Choroid plexus epithelial cell (primary cell): ENCODE data around the gene UGT2A2.

ENCODE experiments used
- DNase-seq: peaks from one replicate; pipeline ENCODE4 v3.0.0-alpha.2; 2010; ENCODE audit warnings: low read depth
- H3K4me3 ChIP-seq: 2 replicates; pipeline ENCODE4 v1.5.1; 2011; ENCODE audit warnings: low read depth, mild to moderate bottlenecking, control low read depth, low read length, moderate library complexity
- TF ChIP-seq, protein P1 (sequence below): conservative IDR thresholded peaks from 2 replicates; pipeline ENCODE4 v1.5.1; 2011; ENCODE audit warnings: low read depth, mild to moderate bottlenecking, control low read depth, inconsistent platforms, low read length, moderate library complexity

The UGT2A2 gene

GRCh38 chr4:69583543-69583942, 55.9 kb downstream of the UGT2A2 start:
- TF ChIP-seq, protein P1, sequence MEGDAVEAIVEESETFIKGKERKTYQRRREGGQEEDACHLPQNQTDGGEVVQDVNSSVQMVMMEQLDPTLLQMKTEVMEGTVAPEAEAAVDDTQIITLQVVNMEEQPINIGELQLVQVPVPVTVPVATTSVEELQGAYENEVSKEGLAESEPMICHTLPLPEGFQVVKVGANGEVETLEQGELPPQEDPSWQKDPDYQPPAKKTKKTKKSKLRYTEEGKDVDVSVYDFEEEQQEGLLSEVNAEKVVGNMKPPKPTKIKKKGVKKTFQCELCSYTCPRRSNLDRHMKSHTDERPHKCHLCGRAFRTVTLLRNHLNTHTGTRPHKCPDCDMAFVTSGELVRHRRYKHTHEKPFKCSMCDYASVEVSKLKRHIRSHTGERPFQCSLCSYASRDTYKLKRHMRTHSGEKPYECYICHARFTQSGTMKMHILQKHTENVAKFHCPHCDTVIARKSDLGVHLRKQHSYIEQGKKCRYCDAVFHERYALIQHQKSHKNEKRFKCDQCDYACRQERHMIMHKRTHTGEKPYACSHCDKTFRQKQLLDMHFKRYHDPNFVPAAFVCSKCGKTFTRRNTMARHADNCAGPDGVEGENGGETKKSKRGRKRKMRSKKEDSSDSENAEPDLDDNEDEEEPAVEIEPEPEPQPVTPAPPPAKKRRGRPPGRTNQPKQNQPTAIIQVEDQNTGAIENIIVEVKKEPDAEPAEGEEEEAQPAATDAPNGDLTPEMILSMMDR: no peak
- H3K4me3 ChIP-seq: no peak overlapping the region
- DNase-seq: no peak

DNA sequence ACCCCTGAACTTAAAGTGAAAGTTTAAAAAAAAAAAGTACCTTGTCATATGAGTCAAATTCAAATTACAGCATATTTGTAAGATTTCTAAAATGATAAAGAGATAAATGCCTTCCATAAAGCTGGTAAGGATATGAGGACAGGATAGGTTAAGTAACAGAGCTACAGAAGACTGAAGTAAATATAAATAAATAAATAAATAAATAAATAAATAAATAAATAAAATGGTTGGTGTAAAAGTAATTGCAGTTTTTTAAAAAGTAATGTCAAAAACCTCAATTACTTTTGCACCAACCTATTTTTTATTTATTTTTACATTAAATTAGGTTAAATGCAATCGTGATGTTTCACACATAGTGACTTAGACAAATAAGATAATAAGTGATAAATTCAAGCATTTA, 62.2 kb downstream of the UGT2A2 start:
- no peak overlapping the region for H3K4me3 ChIP-seq
- no peak for DNase-seq
- TF ChIP-seq, protein P1: no peak

- DNase-seq: no peak
- H3K4me3 ChIP-seq: no peak overlapping the region
- TF ChIP-seq, protein P1: no peak
These were observed 63.1 kb downstream of the UGT2A2 start for GRCh38 chr4:69576251-69576877.

- H3K4me3 ChIP-seq: no peak overlapping the region
- TF ChIP-seq, protein P1: no peak
- no peak for DNase-seq
These were observed 70.7 kb downstream of the UGT2A2 start for GRCh38 chr4:69568787-69569186.

GRCh38 chr4:69563424-69563823, 76.0 kb downstream of the UGT2A2 start:
- TF ChIP-seq, protein P1: no peak
- H3K4me3 ChIP-seq: no peak overlapping the region

DNA sequence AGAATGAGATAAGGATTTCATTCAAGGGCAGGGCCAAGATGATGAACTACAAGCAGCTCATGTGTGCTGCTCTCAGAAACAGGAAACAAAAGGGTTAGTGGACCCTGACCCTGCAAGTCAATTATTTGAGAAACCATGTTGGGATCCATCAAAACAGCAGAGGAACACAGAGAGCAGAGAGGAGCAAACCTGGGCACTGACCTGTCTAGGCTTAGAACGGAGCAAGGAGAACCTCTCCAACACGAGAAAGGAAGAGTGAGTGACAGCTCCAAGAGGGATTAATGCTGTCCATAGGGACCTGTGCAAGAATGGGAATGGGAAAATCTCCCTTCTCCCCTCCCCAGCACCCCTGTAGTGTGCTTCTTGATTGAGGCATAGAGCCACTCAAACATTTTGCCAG, 89.8 kb downstream of the UGT2A2 start:
- no peak for DNase-seq
- H3K4me3 ChIP-seq: no peak overlapping the region
- TF ChIP-seq, protein P1: no peak

More at GRCh38 chr4:69563424-69563823, 76.0 kb downstream of the UGT2A2 start:
- no peak for DNase-seq

GRCh38 chr4:69546134-69546765, 93.2 kb downstream of the UGT2A2 start:
- no peak overlapping the region for H3K4me3 ChIP-seq
- no peak for DNase-seq
- TF ChIP-seq, protein P1: no peak
